ENCODE measurements around the gene GSE1.

Gene GSE1

GRCh38 chr16:85660843-85661739 is 48.0 kb downstream of the GSE1 start:
- no peak for DNase-seq (ENCODE audit: low spot score)

DNA sequence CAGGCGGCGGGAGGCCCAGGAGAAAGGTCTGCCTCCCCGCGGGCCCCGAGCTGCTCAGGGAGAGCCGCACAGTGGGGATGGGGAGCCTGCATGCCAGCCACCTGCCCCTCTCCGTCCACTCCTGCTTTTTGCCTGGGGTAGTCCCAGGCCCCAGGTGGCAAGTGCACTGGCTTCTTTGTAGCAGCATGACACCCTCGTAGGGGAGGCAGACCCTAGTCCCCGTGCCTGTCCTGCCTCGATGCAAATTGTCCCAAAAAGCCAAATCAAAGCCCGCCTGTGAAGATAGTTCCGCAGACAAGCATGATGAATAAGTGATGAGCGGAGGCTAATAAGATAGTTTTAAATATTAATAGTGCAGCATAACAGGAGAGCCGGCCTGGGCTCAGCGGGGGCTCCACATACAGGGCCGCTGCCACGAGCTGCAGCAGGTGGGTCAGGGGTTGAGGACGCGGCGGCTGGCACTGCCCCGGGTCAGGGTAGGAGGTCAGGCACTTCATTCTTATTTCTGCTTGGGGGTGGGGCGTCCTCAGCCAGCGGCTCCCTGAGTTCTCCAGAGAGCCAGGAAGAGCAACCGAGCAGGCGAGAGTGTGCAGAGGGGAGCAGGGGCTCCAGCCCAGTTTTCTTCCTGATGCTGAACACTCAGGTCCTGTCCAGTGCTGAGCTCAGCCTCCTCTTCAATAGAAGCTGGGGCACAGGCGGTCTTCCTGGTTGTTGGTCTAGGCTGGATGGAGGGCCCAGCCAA is 48.8 kb downstream of the GSE1 start:
- no peak for DNase-seq (ENCODE audit: low spot score)

DNA sequence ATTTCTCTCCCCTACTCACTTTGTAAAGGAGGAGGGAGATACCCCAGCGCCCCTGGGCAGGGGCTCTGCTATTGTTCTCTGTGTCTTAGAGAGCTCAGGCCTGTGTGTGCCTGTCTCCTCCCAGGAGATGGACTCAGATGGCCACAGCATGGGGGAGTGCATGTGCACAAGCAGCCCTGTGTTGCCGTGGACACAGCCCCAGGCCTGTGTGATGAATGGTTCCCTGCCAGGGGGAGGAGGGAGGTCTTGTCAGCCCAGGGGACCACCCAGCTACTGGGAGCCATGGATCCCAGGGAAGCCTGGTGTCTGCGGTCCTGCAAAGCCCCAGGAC is 49.3 kb downstream of the GSE1 start:
- DNase-seq (ENCODE audit: low spot score), result no peak

DNA sequence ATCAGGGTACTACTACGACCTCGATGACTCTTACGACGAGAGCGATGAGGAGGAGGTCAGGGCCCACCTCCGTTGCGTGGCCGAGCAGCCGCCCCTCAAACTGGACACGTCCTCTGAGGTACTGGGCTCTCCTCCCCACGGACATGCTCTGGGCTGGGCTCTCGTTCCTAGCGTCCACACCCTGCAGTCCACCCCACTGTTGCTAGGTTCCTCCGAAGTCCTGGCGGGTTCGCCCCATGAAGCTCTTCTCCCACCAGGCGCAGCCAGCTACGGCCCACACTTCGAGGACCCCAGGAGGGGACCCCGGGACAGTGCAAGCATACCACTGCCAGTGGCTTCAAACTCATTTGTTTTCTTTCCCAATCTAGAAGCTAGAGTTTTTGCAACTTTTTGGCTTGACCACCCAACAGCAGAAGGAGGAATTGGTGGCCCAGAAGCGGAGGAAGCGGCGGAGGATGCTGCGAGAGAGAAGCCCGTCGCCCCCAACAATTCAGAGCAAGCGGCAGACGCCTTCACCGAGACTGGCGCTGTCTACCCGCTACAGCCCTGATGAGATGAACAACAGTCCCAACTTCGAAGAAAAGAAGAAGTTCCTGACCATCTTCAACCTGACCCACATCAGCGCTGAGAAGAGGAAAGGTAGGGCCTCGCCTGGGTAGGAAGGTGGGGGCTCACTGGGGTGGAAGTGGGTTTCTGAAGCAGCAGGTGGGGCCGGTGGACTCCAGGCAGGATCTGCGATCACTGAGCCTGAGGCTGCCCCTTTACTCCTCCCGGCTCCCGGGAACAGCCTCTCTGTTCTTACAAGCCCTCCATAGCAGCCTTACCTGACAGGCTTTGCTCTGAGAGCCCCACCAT is 50.1 kb downstream of the GSE1 start:
- DNase-seq (ENCODE audit: low spot score), result no peak

GRCh38 chr16:85663891-85664321 is 50.8 kb downstream of the GSE1 start:
- no peak for DNase-seq (ENCODE audit: low spot score)

- no peak for DNase-seq (ENCODE audit: low spot score)
Observed at GRCh38 chr16:85664580-85665372, 51.7 kb downstream of the GSE1 start.

DNA sequence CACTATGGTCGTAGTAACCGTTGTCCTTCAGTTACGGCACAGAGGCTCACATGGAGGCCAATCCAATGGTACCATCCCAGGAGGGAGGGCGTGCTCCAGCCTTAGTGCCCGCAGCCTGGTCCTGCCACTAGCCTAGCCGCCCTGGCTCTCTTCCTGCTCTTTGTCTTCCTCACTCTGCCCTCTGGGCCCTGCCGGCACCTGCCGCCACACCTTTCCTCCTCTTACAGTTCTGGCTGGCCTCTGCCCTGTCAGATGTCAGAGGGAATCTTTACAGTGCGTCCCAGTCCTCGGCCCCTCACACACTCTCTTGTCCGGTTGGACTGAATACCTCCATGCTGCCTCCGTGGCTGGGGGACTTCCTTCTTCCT is 52.2 kb downstream of the GSE1 start:
- no peak for DNase-seq (ENCODE audit: low spot score)

DNA sequence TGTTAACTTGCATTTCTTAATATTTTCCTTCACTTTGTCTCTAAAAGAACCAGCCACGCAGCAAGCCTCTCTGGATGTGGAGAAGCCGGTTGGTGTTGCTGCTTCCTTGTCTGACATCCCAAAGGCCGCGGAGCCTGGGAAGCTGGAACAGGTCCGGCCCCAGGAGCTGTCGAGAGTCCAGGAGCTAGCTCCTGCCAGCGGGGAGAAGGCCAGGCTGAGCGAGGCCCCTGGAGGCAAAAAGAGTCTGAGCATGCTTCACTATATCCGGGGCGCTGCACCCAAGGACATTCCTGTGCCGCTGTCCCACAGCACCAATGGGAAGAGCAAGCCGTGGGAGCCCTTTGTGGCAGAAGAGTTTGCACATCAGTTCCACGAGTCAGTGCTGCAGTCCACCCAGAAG is 52.8 kb downstream of the GSE1 start:
- DNase-seq (ENCODE audit: low spot score), result no peak

DNA sequence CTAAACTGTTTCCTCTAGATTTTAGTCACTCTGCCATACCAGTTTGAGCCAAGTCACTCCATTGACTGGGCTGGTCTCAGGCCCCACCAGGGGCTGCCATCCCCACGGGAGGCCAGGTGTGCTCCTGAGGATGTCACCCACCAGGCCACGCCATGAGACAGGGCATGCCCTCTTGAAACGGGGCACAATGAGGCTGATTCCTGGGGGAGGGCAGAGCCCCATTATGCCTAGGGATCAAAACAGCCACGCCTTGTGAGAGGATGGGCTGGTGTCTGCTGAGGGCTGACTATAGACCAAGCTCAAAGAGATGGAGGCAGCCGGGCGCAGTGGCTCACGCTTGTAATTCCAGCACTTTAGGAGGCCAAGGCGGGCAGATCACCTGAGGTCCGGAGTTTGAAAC is 54.1 kb downstream of the GSE1 start:
- no peak for DNase-seq (ENCODE audit: low spot score)

DNA sequence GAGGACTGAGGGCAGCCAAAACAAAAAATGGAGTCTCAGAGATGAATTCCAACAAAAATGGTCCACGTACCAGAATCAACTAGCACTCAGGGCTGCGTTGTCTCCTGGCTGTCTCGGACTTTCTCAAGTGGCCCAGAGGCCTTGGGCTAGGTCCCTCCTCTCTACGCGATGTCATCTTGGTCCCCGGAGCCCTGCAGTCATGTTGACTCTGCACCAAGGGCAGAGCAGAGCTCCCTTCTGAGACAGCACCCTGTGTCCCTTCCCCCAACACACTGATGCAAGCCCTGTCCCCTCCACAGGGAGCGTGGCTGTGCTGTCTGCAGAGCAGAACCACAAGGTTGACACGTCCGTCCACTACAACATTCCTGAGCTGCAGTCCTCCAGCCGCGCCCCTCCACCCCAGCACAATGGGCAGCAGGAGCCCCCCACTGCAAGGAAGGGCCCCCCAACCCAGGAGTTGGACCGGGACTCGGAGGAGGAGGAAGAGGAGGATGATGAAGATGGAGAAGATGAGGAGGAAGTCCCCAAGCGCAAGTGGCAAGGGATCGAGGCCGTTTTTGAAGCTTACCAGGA is 54.8 kb downstream of the GSE1 start:
- no peak for DNase-seq (ENCODE audit: low spot score)

- no peak for DNase-seq (ENCODE audit: low spot score)
Observed at GRCh38 chr16:85668676-85669424, 55.7 kb downstream of the GSE1 start.

GRCh38 chr16:85670840-85671239 is 57.7 kb downstream of the GSE1 start:
- DNase-seq (ENCODE audit: low spot score), result no peak

- no peak for DNase-seq (ENCODE audit: low spot score)
Observed at GRCh38 chr16:85673529-85674417, 60.7 kb downstream of the GSE1 start.

GRCh38 chr16:85674418-85674755 is 61.3 kb downstream of the GSE1 start:
- DNase-seq (ENCODE audit: low spot score), result no peak

GRCh38 chr16:85674828-85675227 is 61.7 kb downstream of the GSE1 start:
- no peak for DNase-seq (ENCODE audit: low spot score)

DNA sequence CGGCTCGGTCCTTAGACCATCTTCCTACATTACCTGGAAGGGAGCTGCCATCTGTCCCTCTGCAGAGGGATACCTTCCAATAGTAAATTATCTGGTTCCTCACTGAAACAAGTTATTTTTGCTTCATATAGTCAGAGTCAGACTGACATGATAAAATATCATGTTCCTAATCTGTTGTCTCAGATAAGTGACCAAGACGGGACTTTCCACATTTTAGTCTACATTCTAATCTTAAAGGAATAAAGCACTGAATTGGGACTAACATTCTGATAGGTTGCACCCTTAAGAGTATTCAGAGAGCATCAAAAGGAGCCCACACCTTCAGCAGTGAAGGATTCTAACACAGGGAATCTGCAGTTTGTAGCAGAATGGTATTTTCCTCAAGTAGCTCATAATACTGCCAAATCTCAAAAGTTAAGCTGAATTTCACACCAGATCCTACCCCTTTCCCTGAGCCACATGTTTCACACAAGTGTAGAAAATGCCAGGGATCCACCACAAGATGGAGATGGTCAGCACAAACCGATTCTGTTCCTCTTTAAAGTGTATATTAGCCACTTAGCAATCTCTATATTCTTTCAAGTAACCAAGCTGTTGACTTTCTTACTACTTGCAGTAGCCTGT is 62.2 kb downstream of the GSE1 start:
- DNase-seq (ENCODE audit: low spot score), result no peak

DNA sequence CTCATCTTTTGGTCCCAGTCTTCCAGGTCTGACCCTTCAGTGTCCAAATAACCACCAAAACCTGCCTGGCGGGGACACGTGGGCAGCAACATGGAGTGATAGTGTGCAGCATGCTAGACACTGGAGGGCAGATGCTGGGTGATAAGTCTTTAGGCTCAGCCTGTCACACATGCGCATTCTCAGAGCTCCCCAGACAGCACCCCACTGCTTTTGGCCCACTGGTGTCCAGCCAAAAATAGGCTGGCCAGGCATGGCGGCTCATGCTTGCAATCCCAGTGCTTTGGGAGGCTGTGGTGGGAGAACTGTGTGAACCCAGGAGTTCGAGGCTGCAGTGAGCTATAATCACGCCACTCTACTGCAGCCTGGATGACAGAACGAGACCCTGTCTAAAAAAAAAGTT is 63.3 kb downstream of the GSE1 start:
- DNase-seq (ENCODE audit: low spot score), result no peak

- no peak for DNase-seq (ENCODE audit: low spot score)
Observed at GRCh38 chr16:85677383-85677967, 64.4 kb downstream of the GSE1 start.

DNA sequence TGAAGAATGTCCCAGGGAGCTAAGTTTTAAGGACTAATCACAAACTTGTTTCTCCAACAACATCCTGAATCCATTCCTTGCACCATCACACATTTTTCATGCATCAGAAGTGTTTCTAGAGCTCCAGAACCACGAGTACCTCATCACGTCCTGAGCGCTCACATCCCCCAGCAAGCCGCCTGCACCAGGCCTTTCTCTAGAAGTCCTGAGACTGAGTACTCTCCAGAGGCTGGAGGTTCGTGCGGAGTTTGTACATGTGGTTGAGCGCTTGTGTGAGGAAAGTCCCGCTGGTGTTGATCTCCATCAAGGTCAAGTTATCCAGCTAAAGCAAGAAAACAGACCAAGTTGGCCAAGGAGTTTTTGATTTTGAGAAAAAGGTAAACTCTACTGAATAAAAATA is 64.9 kb downstream of the GSE1 start:
- no peak for DNase-seq (ENCODE audit: low spot score)
